Ovary (tissue), 9 donors: ENCODE data around the gene SFXN5. TPM values are rescaled to one million over a fixed set of nuclear protein-coding genes. Genes with fewer than 3 reads are reported as not detected.

Source experiments
- DNase-seq, 5 donors: peaks; one replicate each; pipeline ENCODE4 v3.0.0-alpha.2; 2019 to 2020
- H3K27ac ChIP-seq, 2 donors: fragments of 200-600 bp; one replicate each; pipeline versions ENCODE4 v1.5.1 to v1.8.0; 2019 to 2022
- H3K27me3 ChIP-seq: fragments of 200-600 bp; one replicate; pipeline ENCODE4 v1.8.0; 2022
- H3K36me3 ChIP-seq: fragments of 200-600 bp; sonication (generic); one replicate; pipeline ENCODE4 v1.5.1; 2019
- H3K4me1 ChIP-seq: one replicate; pipeline ENCODE4 v1.8.1; 2013; ENCODE audit warnings: mild to moderate bottlenecking, moderate library complexity; ENCODE audit not compliant: insufficient read depth
- H3K4me3 ChIP-seq: fragments of 200-600 bp; sonication (generic); one replicate; pipeline ENCODE4 v1.5.1; 2017
- H3K9me3 ChIP-seq, 2 donors: fragments of 200-600 bp in 1 of 2; sonication (generic) in 1 of 2; one replicate each; pipeline versions ENCODE4 v1.5.1 to v1.8.1; 2013 to 2019; ENCODE audit warnings: mild to moderate bottlenecking in 1 of 2, moderate library complexity in 1 of 2
- EP300 ChIP-seq: sonication (generic); formaldehyde crosslinking; IDR thresholded peaks from one replicate; pipeline ENCODE4 v1.6.1; 2017; ENCODE audit warnings: antibody characterized with exemption
- POLR2A ChIP-seq: fragments of 450-650 bp; IDR thresholded peaks from one replicate; pipeline ENCODE4 v1.6.1; 2017; ENCODE audit warnings: antibody characterized with exemption, mild to moderate bottlenecking, moderate library complexity
- WGBS, 3 donors: extraction: QIAGEN DNeasy Blood & Tissue Kit in 1 of 3; methylation state at CpG; one replicate each; pipeline versions ENCODE4 v1.1.5 to v1.1.7; 2013 to 2017; 5-methylcytosine and 5-hydroxymethylcytosine counted together
- intact Hi-C, 4 donors: fragments of 100-400 bp; cut with DNase I; formaldehyde crosslinking; loops; one replicate each; pipeline versions ENCODE4 v1.11.0 to v1.15.1; 2022 to 2023
- polyA plus RNA-seq, 2 donors: library from polyadenylated mRNA; stranded (reverse); fragments of 200-250 nt in 1 of 2; fragments of 350-450 nt in 1 of 2; fragmentation: Illumina TruSeq in 1 of 2; extraction: RNeasy Lipid Tissue Mini Kit (QIAGEN cat#74804) in 1 of 2; gene quantifications; one replicate each; pipeline ENCODE4 v1.2.3, GENCODE V29; 2013 to 2014
- total RNA-seq, 7 donors: library from RNA; depleted of rRNA in 2 of 7; stranded (reverse); fragments of >200 nt in 2 of 7; fragmentation: NEBNext Ultra II Directional in 3 of 7; extraction: Animal tissue kit (Norgen Biotek cat#: 25700) in 3 of 7; gene quantifications; one replicate each; pipeline versions ENCODE4 v1.1.0 to v1.2.4, GENCODE V29; 2016 to 2023
- TF ChIP-seq, protein P1 (sequence below), 3 donors: fragments of 450-650 bp in 2 of 3; fragments of 200-600 bp in 1 of 3; IDR thresholded peaks; one replicate each; pipeline versions ENCODE4 v1.5.1 to v1.8.0; 2016 to 2022; ENCODE audit warnings: antibody characterized with exemption in 3 of 3, mild to moderate bottlenecking in 1 of 3
- donor health status: DM: no; HTN: no; CAD: no; lungs with moderate emphysema.
- donor health status: DM: no; HTN: no; CAD: no.
- donor health status: Bipolar disorder and iron deficiency.
- donor health status: DM: yes; HTN: yes; CAD: no.
- donor health status: DM: no; HTN: no; CAD: no.
- donor health status: DM: yes; HTN: yes; CAD: no.

SFXN5 gene
- total and polyA plus RNA-seq, 9 donors, result 4.3 to 19.3 (median 11.6) TPM

DNA sequence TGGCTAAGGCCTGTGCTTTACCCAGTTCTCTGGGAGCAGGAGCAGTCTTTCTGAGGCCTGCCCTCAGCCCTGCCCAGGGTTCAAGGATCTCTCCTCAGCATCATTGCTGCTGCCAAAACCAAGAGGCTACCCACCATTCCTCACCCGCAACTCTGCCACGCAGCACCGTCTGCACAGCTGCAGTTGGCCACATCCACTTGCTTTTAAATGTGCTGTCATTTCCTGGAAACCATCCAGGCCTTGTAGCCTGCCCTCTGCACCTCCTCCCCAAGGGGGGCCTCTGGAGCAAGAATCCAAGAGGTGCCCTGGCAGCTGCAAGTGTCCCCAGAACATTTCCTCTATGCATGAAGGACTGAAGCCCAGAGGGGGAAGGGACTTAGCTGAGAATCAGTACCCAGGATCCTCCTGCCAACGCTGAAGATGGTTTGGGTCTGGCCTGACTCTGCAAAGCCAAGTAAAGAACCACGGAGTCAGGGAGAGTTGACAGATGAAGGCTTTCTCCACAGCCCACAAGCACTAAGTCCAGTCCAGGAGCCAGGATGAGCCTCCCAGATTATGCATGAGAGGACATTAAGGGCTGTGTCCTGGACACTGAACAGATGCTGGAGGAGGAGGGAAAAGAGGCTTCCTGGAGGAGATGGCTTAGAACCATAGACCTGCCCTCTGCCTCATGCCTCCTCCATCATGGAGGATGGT, 139.3 kb downstream of the SFXN5 start:
- Histone ChIP-seq H3K27ac (no peak overlapping the region), H3K36me3 (no peaks in the 10 kb centered on the region), H3K4me3 (no peak overlapping the region), H3K27me3 (no peaks in the 10 kb centered on the region), H3K4me1 (peaks cover 4% of the 10 kb centered on the region), H3K9me3 (no peaks in the 10 kb centered on the region)
- 50 to 56% (median 51%) methylated on average over 5 of the region's 5 CpGs for WGBS, 3 donors
- intact Hi-C loops, result no loop called here
- peak in 1 of 5 donors; percentile 13 for DNase-seq
- TF ChIP-seq, protein P1, sequence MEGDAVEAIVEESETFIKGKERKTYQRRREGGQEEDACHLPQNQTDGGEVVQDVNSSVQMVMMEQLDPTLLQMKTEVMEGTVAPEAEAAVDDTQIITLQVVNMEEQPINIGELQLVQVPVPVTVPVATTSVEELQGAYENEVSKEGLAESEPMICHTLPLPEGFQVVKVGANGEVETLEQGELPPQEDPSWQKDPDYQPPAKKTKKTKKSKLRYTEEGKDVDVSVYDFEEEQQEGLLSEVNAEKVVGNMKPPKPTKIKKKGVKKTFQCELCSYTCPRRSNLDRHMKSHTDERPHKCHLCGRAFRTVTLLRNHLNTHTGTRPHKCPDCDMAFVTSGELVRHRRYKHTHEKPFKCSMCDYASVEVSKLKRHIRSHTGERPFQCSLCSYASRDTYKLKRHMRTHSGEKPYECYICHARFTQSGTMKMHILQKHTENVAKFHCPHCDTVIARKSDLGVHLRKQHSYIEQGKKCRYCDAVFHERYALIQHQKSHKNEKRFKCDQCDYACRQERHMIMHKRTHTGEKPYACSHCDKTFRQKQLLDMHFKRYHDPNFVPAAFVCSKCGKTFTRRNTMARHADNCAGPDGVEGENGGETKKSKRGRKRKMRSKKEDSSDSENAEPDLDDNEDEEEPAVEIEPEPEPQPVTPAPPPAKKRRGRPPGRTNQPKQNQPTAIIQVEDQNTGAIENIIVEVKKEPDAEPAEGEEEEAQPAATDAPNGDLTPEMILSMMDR (IDR thresholded peaks at IDR 0.05), result no peak
- TF ChIP-seq POLR2A (no peak), EP300 (no peak)

DNA sequence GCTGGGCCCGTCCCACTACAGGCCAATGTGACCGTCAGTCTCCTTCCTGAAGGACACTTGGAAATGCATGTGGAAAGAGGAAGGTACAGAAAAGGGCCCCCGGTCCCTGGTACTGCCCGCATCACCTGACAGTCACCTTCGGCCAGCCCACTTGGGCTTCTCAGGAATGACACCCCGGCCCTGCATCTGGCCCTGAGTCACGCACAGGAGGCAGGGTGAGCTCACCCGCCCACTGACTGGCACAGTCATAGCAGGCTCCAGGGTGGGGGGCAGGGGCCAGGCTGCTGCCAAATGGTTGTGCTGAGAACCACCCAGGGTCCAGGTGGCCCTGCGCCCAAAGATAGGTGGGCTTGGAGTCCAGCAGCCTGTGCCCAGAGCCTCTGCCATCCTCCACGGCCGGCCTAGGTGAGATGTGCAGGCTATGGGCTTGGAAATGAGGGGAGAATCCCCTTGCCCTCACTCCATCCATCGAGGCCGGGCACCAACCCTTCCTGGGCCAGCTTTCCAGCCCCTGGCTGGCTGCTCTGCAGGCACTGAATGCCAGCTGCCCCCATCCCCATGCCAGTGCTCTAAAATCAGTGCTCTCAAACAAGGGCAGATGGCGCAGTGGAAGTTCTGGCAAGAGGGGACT, 140.1 kb downstream of the SFXN5 start:
- Histone ChIP-seq H3K9me3 (no peaks in the 10 kb centered on the region), H3K4me1 (peaks cover 4% of the 10 kb centered on the region), H3K27ac (no peak overlapping the region), H3K36me3 (no peaks in the 10 kb centered on the region), H3K27me3 (no peaks in the 10 kb centered on the region), H3K4me3 (no peak overlapping the region)
- DNase-seq, result peak in 1 of 5 donors; percentile 19
- no peak for TF ChIP-seq POLR2A
- TF ChIP-seq, protein P1 (IDR thresholded peaks at IDR 0.05), result no peak
- TF ChIP-seq EP300, result no peak
- WGBS, 3 donors, result 92 to 94% (median 93%) methylated on average over 12 to 14 of the region's 14 CpGs
- intact Hi-C loops, result no loop called here

DNA sequence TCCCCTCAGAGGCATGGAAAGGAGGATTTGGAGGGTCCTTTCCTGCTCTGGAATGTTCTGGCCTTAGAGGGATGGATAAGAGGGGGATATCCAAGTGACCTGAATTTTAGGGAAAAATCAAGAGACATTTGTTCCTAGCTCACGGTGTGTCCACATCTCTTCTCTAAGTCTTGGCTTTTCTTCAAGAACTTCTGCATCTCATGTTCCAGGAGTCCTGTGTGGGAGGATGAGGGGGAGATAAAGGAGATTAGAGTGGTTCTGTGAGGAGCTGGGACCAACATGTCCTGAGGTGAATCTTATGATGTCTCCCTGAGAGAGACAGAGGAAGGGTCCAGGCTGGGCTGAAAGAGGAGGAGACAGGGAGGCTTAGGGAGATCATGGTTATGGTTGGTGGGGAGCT, 142.5 kb downstream of the SFXN5 start:
- H3K9me3 ChIP-seq, result no peaks in the 10 kb centered on the region
- H3K4me1 ChIP-seq, result peaks cover 5% of the 10 kb centered on the region
- TF ChIP-seq POLR2A, result no peak
- TF ChIP-seq, protein P1 (IDR thresholded peaks at IDR 0.05), result no peak
- intact Hi-C loops, result no loop called here
- no peak overlapping the region for H3K27ac ChIP-seq
- H3K27me3 ChIP-seq, result no peaks in the 10 kb centered on the region
- WGBS, 3 donors, result 76 to 85% (median 82%) methylated on average over 1 of the region's 1 CpG
- no peak overlapping the region for H3K4me3 ChIP-seq
- no peaks in the 10 kb centered on the region for H3K36me3 ChIP-seq
- no peak for DNase-seq

DNA sequence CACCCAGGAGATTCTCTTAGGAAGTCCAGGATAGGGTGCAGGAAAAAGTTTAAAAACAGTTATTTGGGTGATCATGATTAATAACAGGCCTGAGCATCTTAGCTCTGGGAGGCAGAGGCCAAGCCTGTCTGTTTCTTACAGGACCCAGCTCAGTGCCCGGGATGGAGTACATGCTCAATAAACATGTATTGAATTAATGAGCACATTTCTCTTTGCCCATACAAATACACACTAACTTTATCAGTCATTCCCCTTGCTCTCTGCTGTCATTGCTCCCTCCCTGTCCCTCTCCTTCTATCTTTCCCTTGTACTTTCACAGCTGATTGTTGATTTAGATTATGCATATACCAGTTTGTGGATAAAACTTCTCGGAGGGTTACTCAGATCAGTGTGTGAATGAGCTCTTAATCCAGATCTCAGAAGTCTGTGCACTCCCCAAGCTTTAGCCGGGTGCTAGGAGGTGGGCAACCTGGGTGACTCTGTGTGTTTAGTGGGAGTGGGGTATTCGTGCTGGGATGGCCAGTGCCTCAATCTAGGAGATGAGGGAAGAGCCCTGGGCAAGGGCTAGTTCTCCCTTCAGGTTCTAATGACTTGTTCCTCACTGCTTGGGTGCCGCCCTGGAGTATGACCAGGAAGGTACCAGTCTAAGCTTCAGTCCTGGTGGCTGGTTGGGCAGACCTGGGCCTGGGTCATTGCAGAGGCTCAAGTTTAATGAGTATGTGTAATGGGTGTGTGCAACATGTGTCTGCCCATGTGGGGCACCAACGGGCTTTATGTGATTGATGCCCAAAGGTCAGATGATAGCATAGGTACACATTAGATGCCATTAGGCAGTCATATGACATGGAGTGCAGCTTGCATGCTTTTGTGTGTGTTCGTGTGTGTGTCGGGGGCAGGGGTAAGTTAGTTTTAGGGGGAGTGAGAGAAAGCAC, 143.6 kb downstream of the SFXN5 start:
- Histone ChIP-seq H3K9me3 (no peaks in the 10 kb centered on the region), H3K27ac (no peak overlapping the region), H3K4me3 (no peak overlapping the region), H3K27me3 (no peaks in the 10 kb centered on the region), H3K36me3 (no peaks in the 10 kb centered on the region), H3K4me1 (peaks cover 6% of the 10 kb centered on the region)
- intact Hi-C loops, result no loop called here
- WGBS, 3 donors, result 75 to 79% (median 77%) methylated on average over 8 of the region's 8 CpGs
- DNase-seq, result no peak
- no peak for TF ChIP-seq EP300
- TF ChIP-seq, protein P1 (IDR thresholded peaks at IDR 0.05), result no peak
- TF ChIP-seq POLR2A, result no peak
